ENCODE data around the gene LRRC58.

GRCh38 chr3:120364101-120364500 lies 14.9 kb upstream of the LRRC58 start:
- TF ChIP-seq POLR2A (IDR thresholded peaks at IDR 0.05) = no peak
- no peak for TF ChIP-seq CTCF (IDR thresholded peaks at IDR 0.05)

Measured in suprapubic skin (tissue), 3 donors.